Neural progenitor cell (in vitro differentiated cells): ENCODE results near the gene COG7. TPM values are rescaled to one million over a fixed set of nuclear protein-coding genes. Genes with fewer than 3 reads are reported as not detected.

Source experiments
- DNase-seq: peaks from one replicate; pipeline ENCODE4 v3.0.0-alpha.2; 2016; ENCODE audit warnings: low spot score
- H2AFZ ChIP-seq: fragments of 200-600 bp; sonication (generic); replicated peaks from 2 replicates; pipeline ENCODE4 v1.6.1; 2016; ENCODE audit warnings: antibody characterized with exemption
- H3F3A ChIP-seq: fragments of 200-600 bp; sonication (generic); 2 replicates; pipeline ENCODE4 v1.6.1; 2016; ENCODE audit warnings: antibody characterized with exemption, low read depth
- H3K27ac ChIP-seq: fragments of 200-600 bp; sonication (generic); 2 replicates; pipeline ENCODE4 v1.5.1; 2016; ENCODE audit warnings: mild to moderate bottlenecking
- H3K27me3 ChIP-seq: fragments of 200-600 bp; sonication (generic); 2 replicates; pipeline ENCODE4 v1.6.1; 2016; ENCODE audit warnings: mild to moderate bottlenecking, moderate library complexity
- H3K36me3 ChIP-seq: fragments of 200-600 bp; sonication (generic); 2 replicates; pipeline ENCODE4 v1.5.1; 2016
- H3K4me1 ChIP-seq: fragments of 200-600 bp; sonication (generic); 2 replicates; pipeline ENCODE4 v1.6.1; 2016; ENCODE audit warnings: mixed run types
- H3K4me2 ChIP-seq: fragments of 200-600 bp; sonication (generic); 2 replicates; pipeline ENCODE4 v1.6.1; 2016
- H3K4me3 ChIP-seq: fragments of 200-600 bp; sonication (generic); 2 replicates; pipeline ENCODE4 v1.5.1; 2016
- H3K79me2 ChIP-seq: fragments of 200-600 bp; sonication (generic); 2 replicates; pipeline ENCODE4 v1.6.1; 2016; ENCODE audit warnings: low read depth
- H3K9ac ChIP-seq: fragments of 200-600 bp; sonication (generic); 2 replicates; pipeline ENCODE4 v1.6.1; 2016
- H3K9me3 ChIP-seq: fragments of 200-600 bp; sonication (generic); 2 replicates; pipeline ENCODE4 v1.5.1; 2016; ENCODE audit warnings: low read depth
- H4K20me1 ChIP-seq: fragments of 200-600 bp; sonication (generic); 2 replicates; pipeline ENCODE4 v1.6.1; 2016; ENCODE audit warnings: low read depth
- H3K27ac Mint-ChIP-seq: 3 replicates; pipeline ENCODE4 v1.8.0; 2021; ENCODE audit warnings: mixed read lengths
- H3K27me3 Mint-ChIP-seq: 2 replicates; pipeline ENCODE4 v1.8.0; 2022; ENCODE audit warnings: low read depth, mild to moderate bottlenecking, inconsistent platforms, moderate library complexity, mixed read lengths; ENCODE audit not compliant: insufficient read depth
- H3K36me3 Mint-ChIP-seq: 3 replicates; pipeline ENCODE4 v1.8.0; 2021; ENCODE audit warnings: mixed read lengths
- H3K4me1 Mint-ChIP-seq: 3 replicates; pipeline ENCODE4 v1.8.0; 2021; ENCODE audit warnings: mixed read lengths
- H3K4me3 Mint-ChIP-seq: 3 replicates; pipeline ENCODE4 v1.8.0; 2021; ENCODE audit warnings: mild to moderate bottlenecking, moderate library complexity, mixed read lengths
- H3K9me3 Mint-ChIP-seq: 3 replicates; pipeline ENCODE4 v1.8.0; 2020; ENCODE audit warnings: mixed read lengths
- EZH2 ChIP-seq: fragments of 200-600 bp; sonication (generic); IDR thresholded peaks from 2 replicates; pipeline ENCODE4 v1.6.1; 2017; ENCODE audit warnings: antibody characterized with exemption, mild to moderate bottlenecking, moderate library complexity
- EZH2phosphoT487 ChIP-seq: fragments of 200-600 bp; sonication (generic); IDR thresholded peaks from 2 replicates; pipeline ENCODE4 v1.6.1; 2017; ENCODE audit warnings: antibody characterized with exemption
- total RNA-seq: library from RNA; depleted of rRNA; stranded (reverse); fragments of >200 nt; gene quantifications from 2 replicates; pipeline ENCODE4 v1.2.3, GENCODE V29; 2015; ENCODE audit warnings: low replicate concordance
- TF ChIP-seq, protein P1 (sequence below): fragments of 200-600 bp; sonication (generic); IDR thresholded peaks from 2 replicates; pipeline ENCODE4 v1.5.1; 2017; ENCODE audit warnings: antibody characterized with exemption, mild to moderate bottlenecking

Gene COG7
- total RNA-seq, 1 donor from 2014 or later = 21.6 TPM

DNA sequence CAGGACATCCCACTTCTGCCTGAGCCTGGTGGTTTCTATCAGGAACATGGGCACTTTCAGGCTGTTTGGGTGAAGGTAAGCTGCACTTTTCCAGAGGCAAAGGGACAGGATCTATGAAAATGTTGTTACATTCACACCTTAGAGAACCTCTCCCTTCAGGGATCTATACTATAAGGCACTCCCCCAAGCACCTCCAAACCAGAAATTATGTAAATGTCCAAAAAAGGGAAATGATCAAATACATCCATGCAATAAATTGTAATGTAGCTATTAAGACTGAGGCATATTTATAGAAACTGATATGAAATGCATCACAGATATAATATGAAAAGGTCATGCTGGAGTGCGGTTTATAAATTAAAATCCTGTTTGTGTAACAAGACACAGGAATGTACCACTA is 23.3 kb upstream of the COG7 start:
- H3K79me2 ChIP-seq = no peaks in the 10 kb centered on the region
- no peaks in the 10 kb centered on the region for H3K9me3 ChIP-seq
- H2AFZ ChIP-seq = no peak overlapping the region
- no peaks in the 10 kb centered on the region for H3F3A ChIP-seq
- DNase-seq = no peak
- H3K4me3 ChIP-seq = no peak overlapping the region
- peaks cover under 1% of the 10 kb centered on the region for H3K36me3 ChIP-seq
- H4K20me1 ChIP-seq = peaks cover 9% of the 10 kb centered on the region
- TF ChIP-seq, protein P1, sequence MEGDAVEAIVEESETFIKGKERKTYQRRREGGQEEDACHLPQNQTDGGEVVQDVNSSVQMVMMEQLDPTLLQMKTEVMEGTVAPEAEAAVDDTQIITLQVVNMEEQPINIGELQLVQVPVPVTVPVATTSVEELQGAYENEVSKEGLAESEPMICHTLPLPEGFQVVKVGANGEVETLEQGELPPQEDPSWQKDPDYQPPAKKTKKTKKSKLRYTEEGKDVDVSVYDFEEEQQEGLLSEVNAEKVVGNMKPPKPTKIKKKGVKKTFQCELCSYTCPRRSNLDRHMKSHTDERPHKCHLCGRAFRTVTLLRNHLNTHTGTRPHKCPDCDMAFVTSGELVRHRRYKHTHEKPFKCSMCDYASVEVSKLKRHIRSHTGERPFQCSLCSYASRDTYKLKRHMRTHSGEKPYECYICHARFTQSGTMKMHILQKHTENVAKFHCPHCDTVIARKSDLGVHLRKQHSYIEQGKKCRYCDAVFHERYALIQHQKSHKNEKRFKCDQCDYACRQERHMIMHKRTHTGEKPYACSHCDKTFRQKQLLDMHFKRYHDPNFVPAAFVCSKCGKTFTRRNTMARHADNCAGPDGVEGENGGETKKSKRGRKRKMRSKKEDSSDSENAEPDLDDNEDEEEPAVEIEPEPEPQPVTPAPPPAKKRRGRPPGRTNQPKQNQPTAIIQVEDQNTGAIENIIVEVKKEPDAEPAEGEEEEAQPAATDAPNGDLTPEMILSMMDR = no peak
- TF ChIP-seq EZH2 (no peak), EZH2phosphoT487 (no peak)
- no peaks in the 10 kb centered on the region for H3K4me1 Mint-ChIP-seq
- no peaks in the 10 kb centered on the region for H3K9me3 Mint-ChIP-seq
- no peak overlapping the region for H3K4me2 ChIP-seq
- H3K4me3 Mint-ChIP-seq = no peak overlapping the region
- no peak overlapping the region for H3K27ac Mint-ChIP-seq
- no peak overlapping the region for H3K27ac ChIP-seq
- no peaks in the 10 kb centered on the region for H3K27me3 Mint-ChIP-seq
- H3K36me3 Mint-ChIP-seq = peaks cover 27% of the 10 kb centered on the region
- H3K4me1 ChIP-seq = no peaks in the 10 kb centered on the region
- H3K27me3 ChIP-seq = no peaks in the 10 kb centered on the region
- H3K9ac ChIP-seq = no peak overlapping the region

DNA sequence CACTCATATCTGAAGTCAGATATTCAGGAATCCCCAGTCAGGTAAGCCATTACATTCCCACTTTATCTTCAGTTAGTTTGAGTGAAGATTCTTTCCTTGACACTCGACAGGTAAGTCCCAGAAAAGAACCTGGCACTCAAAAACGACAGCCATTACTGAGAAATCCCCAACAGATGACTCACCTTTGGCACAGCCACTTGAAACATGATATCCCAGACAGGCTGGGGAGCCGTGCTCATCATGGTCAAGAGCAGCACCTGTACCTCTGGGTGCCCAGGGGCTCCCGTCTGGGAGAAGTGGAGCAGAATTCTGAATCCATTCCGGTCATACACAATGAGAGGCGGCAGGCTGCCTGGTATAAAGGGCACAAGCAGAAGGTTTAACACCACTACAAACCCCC is 16.8 kb upstream of the COG7 start:
- no peaks in the 10 kb centered on the region for H3K79me2 ChIP-seq
- no peak overlapping the region for H3K27ac Mint-ChIP-seq
- no peaks in the 10 kb centered on the region for H3K4me1 ChIP-seq
- H3K9me3 Mint-ChIP-seq = no peaks in the 10 kb centered on the region
- DNase-seq = no peak
- H3K4me3 ChIP-seq = no peak overlapping the region
- H3K4me3 Mint-ChIP-seq = no peak overlapping the region
- H3K36me3 ChIP-seq = peaks cover 5% of the 10 kb centered on the region
- no peak overlapping the region for H3K9ac ChIP-seq
- peaks cover 23% of the 10 kb centered on the region for H4K20me1 ChIP-seq
- TF ChIP-seq EZH2phosphoT487 (no peak), EZH2 (no peak)
- TF ChIP-seq, protein P1 = no peak
- no peak overlapping the region for H2AFZ ChIP-seq
- H3K9me3 ChIP-seq = no peaks in the 10 kb centered on the region
- peaks cover 13% of the 10 kb centered on the region for H3F3A ChIP-seq
- no peaks in the 10 kb centered on the region for H3K27me3 ChIP-seq
- H3K4me1 Mint-ChIP-seq = no peaks in the 10 kb centered on the region
- no peak overlapping the region for H3K4me2 ChIP-seq
- H3K27ac ChIP-seq = no peak overlapping the region
- H3K36me3 Mint-ChIP-seq = peaks cover 27% of the 10 kb centered on the region
- H3K27me3 Mint-ChIP-seq = peaks cover 2% of the 10 kb centered on the region

DNA sequence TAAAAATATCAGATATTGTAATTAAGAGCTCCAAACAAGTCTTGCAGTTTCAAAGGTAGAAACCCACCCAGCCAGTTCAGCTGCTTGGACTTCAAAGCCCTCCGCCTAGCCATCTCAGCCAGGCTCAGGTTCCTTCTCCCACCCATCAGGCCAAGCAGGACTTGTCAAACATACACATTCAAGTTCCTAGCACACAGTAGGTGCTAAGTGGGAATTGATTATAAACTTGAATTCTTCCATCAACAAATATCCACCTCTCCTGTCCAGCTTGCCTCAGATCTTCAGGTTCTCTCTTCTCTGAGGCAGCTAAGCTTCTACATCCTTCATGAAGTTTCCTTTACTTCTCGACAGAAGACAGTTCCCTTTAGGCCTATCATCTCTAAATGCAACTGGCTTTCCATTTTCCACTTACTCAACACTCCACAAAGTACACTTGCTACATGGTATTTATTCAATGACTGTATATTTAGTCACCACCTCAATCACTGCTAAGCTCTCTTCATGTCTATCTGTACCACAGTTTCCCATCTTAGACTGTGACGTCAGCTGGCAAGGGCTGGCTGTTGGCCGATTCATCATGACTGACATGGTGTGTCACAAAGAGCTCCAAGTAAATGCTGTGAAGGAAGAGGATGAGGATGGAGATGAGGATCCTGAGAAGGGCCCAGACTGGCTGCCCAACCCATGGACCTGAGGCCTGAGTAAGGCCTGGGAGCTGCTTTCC is 13.3 kb upstream of the COG7 start:
- Histone ChIP-seq H3K79me2 (no peaks in the 10 kb centered on the region), H3K4me2 (no peak overlapping the region), H3F3A (peaks cover 29% of the 10 kb centered on the region), H3K4me3 (no peak overlapping the region), H4K20me1 (peaks cover 22% of the 10 kb centered on the region), H3K36me3 (peaks cover 5% of the 10 kb centered on the region), H3K27ac (no peak overlapping the region), H3K27me3 (no peaks in the 10 kb centered on the region), H3K4me1 (no peaks in the 10 kb centered on the region), H2AFZ (no peak overlapping the region), H3K9me3 (no peaks in the 10 kb centered on the region), H3K9ac (no peak overlapping the region)
- Mint-ChIP-seq H3K4me3 (no peak overlapping the region), H3K27me3 (peaks cover 2% of the 10 kb centered on the region), H3K27ac (no peak overlapping the region), H3K36me3 (peaks cover 23% of the 10 kb centered on the region), H3K9me3 (no peaks in the 10 kb centered on the region), H3K4me1 (no peaks in the 10 kb centered on the region)
- DNase-seq = no peak
- TF ChIP-seq EZH2 = no peak

DNA sequence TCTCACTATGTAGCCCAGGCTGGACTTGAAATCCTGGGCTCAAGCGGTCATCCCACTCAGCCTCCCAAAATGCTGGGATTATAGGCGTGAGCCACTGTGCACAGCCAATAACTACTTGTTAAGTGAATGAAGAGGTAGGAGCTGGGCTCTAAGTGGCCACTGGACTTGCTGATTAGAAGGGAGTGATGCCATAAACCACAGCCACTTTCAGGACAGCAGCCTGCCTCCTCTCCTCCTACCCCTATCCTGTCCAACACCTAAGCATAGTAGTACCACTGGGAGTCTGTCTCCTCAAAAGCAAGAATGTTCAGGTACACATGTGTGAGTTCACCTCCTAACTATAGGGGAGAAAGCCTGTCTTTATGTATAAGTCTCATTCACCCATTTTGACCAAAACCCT is 12.2 kb upstream of the COG7 start:
- Histone ChIP-seq H3F3A (peaks cover 33% of the 10 kb centered on the region), H3K4me1 (no peaks in the 10 kb centered on the region), H3K4me3 (no peak overlapping the region), H3K79me2 (no peaks in the 10 kb centered on the region), H3K9me3 (no peaks in the 10 kb centered on the region), H3K9ac (no peak overlapping the region), H3K27me3 (no peaks in the 10 kb centered on the region), H3K27ac (no peak overlapping the region), H3K4me2 (no peak overlapping the region), H4K20me1 (peaks cover 15% of the 10 kb centered on the region), H3K36me3 (no peaks in the 10 kb centered on the region), H2AFZ (no peak overlapping the region)
- no peak for DNase-seq
- TF ChIP-seq, protein P1 = no peak
- TF ChIP-seq EZH2phosphoT487 = no peak
- no peak for TF ChIP-seq EZH2
- H3K4me3 Mint-ChIP-seq = no peak overlapping the region
- H3K27ac Mint-ChIP-seq = no peak overlapping the region
- H3K9me3 Mint-ChIP-seq = no peaks in the 10 kb centered on the region
- peaks cover 22% of the 10 kb centered on the region for H3K36me3 Mint-ChIP-seq
- peaks cover 2% of the 10 kb centered on the region for H3K27me3 Mint-ChIP-seq
- H3K4me1 Mint-ChIP-seq = no peaks in the 10 kb centered on the region
